GM21786 (cell line): ENCODE data around the gene SH2B3.
"Not testable (repeated sequence)": the region's sequence is repeated elsewhere in the genome, so short reads cannot be mapped to it uniquely, and the experiment has no call there.

Experiments
- ATAC-seq: cut with Tn5 transposase; IDR thresholded peaks from one replicate; pipeline ENCODE4 v1.9.1; 2021; ENCODE audit not compliant: unreplicated experiment

Gene SH2B3

GRCh38 chr12:111405859-111406473 lies at the start of gene SH2B3:
TSS of gene SH2B3 (plus strand) at chr12:111405923. CDS start at chr12:111418146, 12,223 bp downstream.
- peak; percentile 3 for ATAC-seq

- no peak for ATAC-seq
Measured at GRCh38 chr12:111359231-111359913, 46.4 kb upstream of the SH2B3 start.

- ATAC-seq: no peak
Measured at GRCh38 chr12:111359914-111360276, 45.8 kb upstream of the SH2B3 start.

GRCh38 chr12:111360325-111360930 lies 45.3 kb upstream of the SH2B3 start:
- no peak for ATAC-seq

- no peak for ATAC-seq
Measured at GRCh38 chr12:111361073-111361716, 44.5 kb upstream of the SH2B3 start.

- ATAC-seq: no peak
Measured at GRCh38 chr12:111361717-111362576, 43.8 kb upstream of the SH2B3 start.

GRCh38 chr12:111362687-111363475 lies 42.8 kb upstream of the SH2B3 start:
- no peak for ATAC-seq

- ATAC-seq: no peak
Measured at GRCh38 chr12:111363578-111363977, 42.1 kb upstream of the SH2B3 start.

GRCh38 chr12:111366075-111366474 lies 39.6 kb upstream of the SH2B3 start:
- no peak for ATAC-seq

GRCh38 chr12:111366583-111366982 lies 39.1 kb upstream of the SH2B3 start:
- no peak for ATAC-seq

GRCh38 chr12:111367661-111368221 lies 38.0 kb upstream of the SH2B3 start:
- ATAC-seq: no peak

GRCh38 chr12:111368291-111368787 lies 37.4 kb upstream of the SH2B3 start:
- peak; percentile 23 for ATAC-seq

GRCh38 chr12:111368788-111369495 lies 36.8 kb upstream of the SH2B3 start, which contains the start of gene PHETA1:
TSS of gene PHETA1 (minus strand) at chr12:111369095. CDS start at chr12:111363427, 5,668 bp downstream.
- peak; percentile 89 for ATAC-seq

GRCh38 chr12:111369496-111370220 lies 36.1 kb upstream of the SH2B3 start:
- no peak for ATAC-seq

GRCh38 chr12:111373231-111373630 lies 32.5 kb upstream of the SH2B3 start:
- not testable (repeated sequence) for ATAC-seq

- no peak for ATAC-seq
Measured at GRCh38 chr12:111377440-111377839, 28.3 kb upstream of the SH2B3 start.

GRCh38 chr12:111379942-111380554 lies 25.7 kb upstream of the SH2B3 start:
- no peak for ATAC-seq

GRCh38 chr12:111384596-111384995 lies 21.1 kb upstream of the SH2B3 start:
- no peak for ATAC-seq
